Progenitor cell of endocrine pancreas (in vitro differentiated cells): ENCODE data around the gene B3GAT2. TPM values are rescaled to one million over a fixed set of nuclear protein-coding genes. Genes with fewer than 3 reads are reported as not detected.

Source experiments
- DNase-seq: peaks from one replicate; pipeline ENCODE4 v3.0.0; 2021; ENCODE audit warnings: low spot score; ENCODE audit not compliant: unreplicated experiment
- H3K27ac Mint-ChIP-seq: 2 replicates; pipeline ENCODE4 v1.8.0; 2021; ENCODE audit warnings: mild to moderate bottlenecking, moderate library complexity, mixed read lengths
- H3K27me3 Mint-ChIP-seq: 2 replicates; pipeline ENCODE4 v1.8.0; 2021; ENCODE audit warnings: mixed read lengths
- H3K36me3 Mint-ChIP-seq: 2 replicates; pipeline ENCODE4 v1.8.0; 2022; ENCODE audit warnings: mixed read lengths; ENCODE audit not compliant: insufficient read depth
- H3K4me1 Mint-ChIP-seq: 2 replicates; pipeline ENCODE4 v1.8.0; 2021; ENCODE audit warnings: low read depth, mixed read lengths
- H3K4me3 Mint-ChIP-seq: 2 replicates; pipeline ENCODE4 v1.8.0; 2021; ENCODE audit warnings: low read depth, mild to moderate bottlenecking, moderate library complexity, mixed read lengths
- H3K9me3 Mint-ChIP-seq: 2 replicates; pipeline ENCODE4 v1.8.0; 2021; ENCODE audit warnings: low read depth, mixed read lengths
- total RNA-seq: library from RNA; stranded (reverse); gene quantifications from 2 replicates; pipeline ENCODE4 v1.2.1, GENCODE V29; 2021
- TF ChIP-seq, protein P1 (sequence below): fragments of 200-600 bp; sonication (generic); IDR thresholded peaks from one replicate; pipeline ENCODE4 v1.5.0; 2021; ENCODE audit warnings: antibody characterized with exemption, mild to moderate bottlenecking; ENCODE audit not compliant: unreplicated experiment

B3GAT2 gene
- total RNA-seq, 1 donor from 2014 or later, result 1.8 TPM

DNA sequence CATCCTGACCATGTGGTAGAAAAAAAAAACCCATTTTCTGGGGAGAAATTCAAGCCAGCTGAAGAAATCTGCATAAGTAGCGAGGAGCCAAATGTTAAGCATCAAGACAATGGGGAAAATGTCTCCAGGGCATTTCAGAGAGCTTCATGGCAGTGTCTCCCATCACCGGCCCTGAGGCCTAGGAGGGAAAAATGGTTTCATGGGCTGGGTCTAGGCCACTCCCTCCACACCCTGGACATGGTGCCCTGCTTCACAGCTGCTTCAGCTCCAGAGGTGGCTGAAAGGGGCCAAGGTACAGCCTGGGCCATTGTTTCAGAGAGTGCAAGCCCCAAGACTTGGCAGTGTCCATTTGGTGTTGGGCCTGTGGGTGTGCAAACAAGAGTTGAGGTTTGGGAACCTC is 34.4 kb upstream of the B3GAT2 start:
- Mint-ChIP-seq H3K36me3 (no peaks in the 10 kb centered on the region), H3K27me3 (no peaks in the 10 kb centered on the region), H3K4me3 (no peak overlapping the region), H3K27ac (no peak overlapping the region), H3K9me3 (no peaks in the 10 kb centered on the region), H3K4me1 (peaks cover 2% of the 10 kb centered on the region)
- TF ChIP-seq, protein P1, sequence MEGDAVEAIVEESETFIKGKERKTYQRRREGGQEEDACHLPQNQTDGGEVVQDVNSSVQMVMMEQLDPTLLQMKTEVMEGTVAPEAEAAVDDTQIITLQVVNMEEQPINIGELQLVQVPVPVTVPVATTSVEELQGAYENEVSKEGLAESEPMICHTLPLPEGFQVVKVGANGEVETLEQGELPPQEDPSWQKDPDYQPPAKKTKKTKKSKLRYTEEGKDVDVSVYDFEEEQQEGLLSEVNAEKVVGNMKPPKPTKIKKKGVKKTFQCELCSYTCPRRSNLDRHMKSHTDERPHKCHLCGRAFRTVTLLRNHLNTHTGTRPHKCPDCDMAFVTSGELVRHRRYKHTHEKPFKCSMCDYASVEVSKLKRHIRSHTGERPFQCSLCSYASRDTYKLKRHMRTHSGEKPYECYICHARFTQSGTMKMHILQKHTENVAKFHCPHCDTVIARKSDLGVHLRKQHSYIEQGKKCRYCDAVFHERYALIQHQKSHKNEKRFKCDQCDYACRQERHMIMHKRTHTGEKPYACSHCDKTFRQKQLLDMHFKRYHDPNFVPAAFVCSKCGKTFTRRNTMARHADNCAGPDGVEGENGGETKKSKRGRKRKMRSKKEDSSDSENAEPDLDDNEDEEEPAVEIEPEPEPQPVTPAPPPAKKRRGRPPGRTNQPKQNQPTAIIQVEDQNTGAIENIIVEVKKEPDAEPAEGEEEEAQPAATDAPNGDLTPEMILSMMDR, result no peak
- no peak for DNase-seq

DNA sequence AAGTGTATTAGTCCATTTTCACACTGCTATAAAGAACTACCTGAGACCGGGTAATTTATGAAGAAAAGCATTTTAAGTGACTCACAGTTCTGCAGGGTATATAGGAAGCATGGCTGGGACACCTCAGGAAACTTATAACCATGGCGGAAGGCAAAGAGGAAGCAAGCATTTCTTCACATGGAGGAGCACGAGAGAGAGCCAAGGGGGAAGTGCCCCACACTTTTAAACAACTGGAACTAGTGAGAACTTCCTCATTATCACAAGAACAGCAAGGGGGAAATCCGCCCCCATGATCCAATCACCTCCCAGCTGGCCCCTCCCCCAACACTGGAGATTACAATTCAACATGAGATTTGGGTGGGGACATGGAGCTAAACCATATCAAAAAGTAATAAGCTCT is 28.3 kb upstream of the B3GAT2 start:
- Mint-ChIP-seq H3K36me3 (no peaks in the 10 kb centered on the region), H3K9me3 (no peaks in the 10 kb centered on the region), H3K4me1 (peaks cover 2% of the 10 kb centered on the region), H3K27me3 (no peaks in the 10 kb centered on the region), H3K27ac (no peak overlapping the region), H3K4me3 (no peak overlapping the region)
- TF ChIP-seq, protein P1, result no peak
- DNase-seq, result no peak

DNA sequence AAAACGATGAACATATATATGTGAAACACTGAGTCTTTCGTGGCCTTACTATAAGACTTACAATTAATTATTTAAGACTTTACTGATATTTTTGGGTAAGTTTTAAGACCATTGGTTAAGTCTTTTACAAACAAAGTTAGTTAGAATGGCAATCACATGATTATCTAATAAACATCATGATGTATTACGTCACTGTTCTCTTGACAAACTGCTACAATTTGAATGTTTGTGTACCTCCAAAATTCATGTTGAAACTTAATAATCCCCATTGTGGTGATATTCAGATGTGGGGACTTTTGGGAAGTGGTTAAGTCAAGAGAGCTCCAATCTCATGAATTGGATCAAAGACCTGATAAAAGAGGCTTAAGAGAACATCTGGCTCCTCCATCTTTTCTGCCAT is 25.9 kb upstream of the B3GAT2 start:
- Mint-ChIP-seq H3K4me3 (no peak overlapping the region), H3K27me3 (peaks cover 3% of the 10 kb centered on the region), H3K36me3 (no peaks in the 10 kb centered on the region), H3K4me1 (no peaks in the 10 kb centered on the region), H3K27ac (no peak overlapping the region), H3K9me3 (peaks cover 3% of the 10 kb centered on the region)
- no peak for DNase-seq
- TF ChIP-seq, protein P1, result no peak

DNA sequence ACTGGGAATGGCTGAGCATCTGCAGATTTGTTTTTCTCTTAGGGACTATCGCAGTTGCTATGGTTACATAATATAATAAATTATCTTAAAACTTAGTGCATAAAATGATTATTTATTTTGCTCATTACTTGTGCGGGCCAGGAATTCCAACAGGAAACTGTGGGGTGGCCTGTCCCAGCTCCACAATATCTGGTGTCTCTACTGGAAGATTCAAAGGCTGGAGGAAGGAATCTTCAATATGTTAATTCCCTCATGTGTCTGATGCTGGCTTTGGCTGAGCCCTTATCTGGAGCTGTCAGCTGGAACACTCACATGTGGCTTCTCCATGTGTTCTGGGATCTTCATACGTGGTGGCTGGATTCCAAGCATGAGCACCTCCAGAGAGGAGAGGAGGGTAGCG is 23.9 kb upstream of the B3GAT2 start:
- TF ChIP-seq, protein P1, result no peak
- Mint-ChIP-seq H3K9me3 (peaks cover 3% of the 10 kb centered on the region), H3K36me3 (no peaks in the 10 kb centered on the region), H3K4me3 (no peak overlapping the region), H3K27me3 (peaks cover 7% of the 10 kb centered on the region), H3K27ac (no peak overlapping the region), H3K4me1 (peaks cover 6% of the 10 kb centered on the region)
- DNase-seq, result no peak

DNA sequence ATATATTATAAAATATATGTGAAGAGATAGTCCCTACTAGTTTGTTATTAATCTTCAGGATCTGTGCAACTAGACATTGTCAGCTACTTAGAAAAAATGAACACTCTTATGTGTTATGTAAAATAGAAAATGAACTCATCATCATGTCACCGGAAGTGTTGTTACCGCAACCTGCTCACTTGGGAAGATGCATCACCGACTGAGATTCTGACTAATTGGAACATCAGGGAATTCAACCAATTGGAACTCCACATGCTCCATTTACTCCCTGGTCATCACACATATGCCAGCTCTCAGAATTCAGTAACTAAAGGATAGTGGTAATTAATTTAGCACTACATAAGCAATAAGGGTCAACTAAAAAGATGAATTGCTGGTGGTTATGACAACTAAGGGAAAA is 16.7 kb upstream of the B3GAT2 start:
- no peak for DNase-seq
- Mint-ChIP-seq H3K4me3 (no peak overlapping the region), H3K27me3 (peaks cover 12% of the 10 kb centered on the region), H3K9me3 (peaks cover 9% of the 10 kb centered on the region), H3K4me1 (peaks cover 6% of the 10 kb centered on the region), H3K36me3 (no peaks in the 10 kb centered on the region), H3K27ac (no peak overlapping the region)
- TF ChIP-seq, protein P1, result no peak

DNA sequence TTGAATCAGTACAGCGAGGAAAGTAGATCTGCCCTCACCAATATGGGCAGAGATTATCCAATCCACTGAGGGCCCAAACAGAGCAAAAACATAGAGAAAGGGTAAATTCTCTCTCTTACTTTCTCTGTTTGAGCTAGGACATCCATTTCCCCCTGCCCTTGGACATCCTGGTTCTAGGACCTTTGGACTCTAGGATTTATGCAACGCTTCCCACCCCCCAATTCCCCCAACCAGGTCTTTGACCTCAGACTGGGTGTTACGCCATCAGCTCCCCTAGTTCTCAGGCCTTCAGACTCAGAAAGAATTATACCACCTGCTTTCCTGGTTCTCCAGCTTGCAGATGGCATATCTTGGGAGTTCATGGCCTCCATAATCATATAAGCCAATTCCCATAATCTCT is 10.2 kb upstream of the B3GAT2 start:
- no peak for DNase-seq
- Mint-ChIP-seq H3K4me1 (no peaks in the 10 kb centered on the region), H3K36me3 (no peaks in the 10 kb centered on the region), H3K9me3 (no peaks in the 10 kb centered on the region), H3K4me3 (no peak overlapping the region), H3K27me3 (no peaks in the 10 kb centered on the region), H3K27ac (no peak overlapping the region)
- TF ChIP-seq, protein P1, result no peak
